Vagina (tissue), 2 donors: ENCODE measurements around the gene ADGRV1.

ENCODE experiments used
- POLR2A ChIP-seq, 2 donors: fragments of 450-650 bp; IDR thresholded peaks; one replicate each; pipeline ENCODE4 v1.6.1; 2017; ENCODE audit warnings: antibody characterized with exemption in 2 of 2, mild to moderate bottlenecking in 2 of 2, moderate library complexity in 2 of 2
- POLR2AphosphoS5 ChIP-seq, 2 donors: sonication (generic); formaldehyde crosslinking; IDR thresholded peaks; one replicate each; pipeline ENCODE4 v1.9.0; 2017; ENCODE audit warnings: antibody characterized with exemption in 2 of 2, mild to moderate bottlenecking in 2 of 2, low read depth in 1 of 2; ENCODE audit not compliant: insufficient read depth in 1 of 2

GRCh38 chr5:91070761-91071550 lies 512.4 kb downstream of the ADGRV1 start:
- TF ChIP-seq POLR2AphosphoS5 (IDR thresholded peaks at IDR 0.05; ENCODE audit: insufficient read depth in 1 of 2, low read depth in 1 of 2) = no peak
- TF ChIP-seq POLR2A (IDR thresholded peaks at IDR 0.05) = no peak
